GM12891 (cell line): ENCODE results near the gene PDAP1.

ENCODE experiments used
- POLR2A ChIP-seq: IDR thresholded peaks from 2 replicates; pipeline ENCODE4 v1.6.1; 2011; ENCODE audit warnings: low read depth, low read length, control low read depth
- POLR2AphosphoS5 ChIP-seq: IDR thresholded peaks from 2 replicates; pipeline ENCODE4 v1.6.1; 2011; ENCODE audit warnings: low read depth, low read length, control low read depth
- TAF1 ChIP-seq: IDR thresholded peaks from 2 replicates; pipeline ENCODE4 v1.6.1; 2011; ENCODE audit warnings: low read depth, low read length, control low read depth

DNA sequence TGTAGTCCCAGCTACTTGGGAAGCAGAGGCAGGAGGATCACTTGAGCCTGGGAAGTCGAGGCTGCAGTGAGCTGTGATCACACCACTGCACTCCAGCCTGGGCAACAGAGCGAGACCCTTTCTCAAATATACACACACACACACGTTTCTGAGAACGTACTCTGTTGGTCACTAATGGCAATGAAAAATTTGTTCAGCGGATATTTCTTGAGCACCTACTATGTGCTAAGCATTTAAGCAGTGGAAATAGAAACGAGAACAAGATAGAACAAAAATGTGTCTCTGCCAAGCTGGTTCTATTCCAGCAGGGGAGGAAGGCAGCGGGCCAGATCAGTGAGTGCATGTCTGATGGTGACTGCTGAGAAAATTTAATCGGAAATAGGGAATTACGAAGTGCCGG is 25.2 kb downstream of the PDAP1 start:
- TF ChIP-seq POLR2AphosphoS5 = no peak
- TF ChIP-seq POLR2A = no peak
- TF ChIP-seq TAF1 = no peak
